Trophoblast cell (in vitro differentiated cells and primary cell): Measurements from ENCODE around the gene ZNF692.
A peak's percentile ranks its signal among the peaks of the same experiment; 100 is the strongest.

Experiments
- DNase-seq, 2 donors: peaks; one replicate each; pipeline ENCODE4 v3.0.0-alpha.2; 2016
- H2AFZ ChIP-seq: 2 replicates; pipeline ENCODE4 v1.6.1; 2013; ENCODE audit warnings: low read length, moderate library complexity, mild to moderate bottlenecking; ENCODE audit not compliant: insufficient read depth, poor library complexity
- H2AK5ac ChIP-seq: 2 replicates; pipeline ENCODE4 v1.6.1; 2013; ENCODE audit warnings: mild to moderate bottlenecking, low read length
- H2BK120ac ChIP-seq: 2 replicates; pipeline ENCODE4 v1.6.1; 2013; ENCODE audit warnings: low read length, mild to moderate bottlenecking, moderate library complexity; ENCODE audit not compliant: insufficient read depth, poor library complexity
- H2BK12ac ChIP-seq: 2 replicates; pipeline ENCODE4 v1.6.1; 2013; ENCODE audit warnings: mild to moderate bottlenecking, low read length, moderate library complexity
- H2BK5ac ChIP-seq: 2 replicates; pipeline ENCODE4 v1.6.1; 2013; ENCODE audit warnings: low read length, low read depth, moderate library complexity, mild to moderate bottlenecking; ENCODE audit not compliant: poor library complexity
- H3K14ac ChIP-seq: 2 replicates; pipeline ENCODE4 v1.6.1; 2013; ENCODE audit warnings: mild to moderate bottlenecking, low read length
- H3K18ac ChIP-seq: 2 replicates; pipeline ENCODE4 v1.6.1; 2013; ENCODE audit warnings: mild to moderate bottlenecking, low read length
- H3K23ac ChIP-seq: 2 replicates; pipeline ENCODE4 v1.6.1; 2013; ENCODE audit warnings: low read length
- H3K27ac ChIP-seq: 2 replicates; pipeline ENCODE4 v1.5.1; 2013; ENCODE audit warnings: low read depth, mild to moderate bottlenecking, inconsistent platforms, low read length, moderate library complexity
- H3K27me3 ChIP-seq: 2 replicates; pipeline ENCODE4 v1.6.1; 2013; ENCODE audit warnings: inconsistent platforms, mild to moderate bottlenecking, low read length, moderate library complexity; ENCODE audit not compliant: insufficient read depth
- H3K36me3 ChIP-seq, 2 experiments: 1 replicate in 1 of 2; 2 replicates in 1 of 2; pipeline ENCODE4 v1.6.1; 2013; ENCODE audit warnings: low read length in 2 of 2, mild to moderate bottlenecking in 2 of 2, moderate library complexity in 1 of 2; ENCODE audit not compliant: insufficient read depth in 2 of 2, control insufficient read depth in 1 of 2
- H3K4ac ChIP-seq: 2 replicates; pipeline ENCODE4 v1.6.1; 2013; ENCODE audit warnings: low read depth, mild to moderate bottlenecking, low read length, moderate library complexity
- H3K4me1 ChIP-seq, 2 experiments: 1 replicate in 1 of 2; 2 replicates in 1 of 2; pipeline ENCODE4 v1.6.1; 2013; ENCODE audit warnings: low read length in 2 of 2, mild to moderate bottlenecking in 2 of 2, moderate library complexity in 1 of 2; ENCODE audit not compliant: insufficient read depth in 2 of 2, control insufficient read depth in 1 of 2
- H3K4me2 ChIP-seq: 2 replicates; pipeline ENCODE4 v1.6.1; 2013; ENCODE audit warnings: inconsistent platforms, mild to moderate bottlenecking, low read length, moderate library complexity
- H3K4me3 ChIP-seq: 2 replicates; pipeline ENCODE4 v1.5.1; 2013; ENCODE audit warnings: mild to moderate bottlenecking, low read depth, low read length, inconsistent platforms
- H3K79me1 ChIP-seq: one replicate; pipeline ENCODE4 v1.6.1; 2013; ENCODE audit warnings: low read length
- H3K79me2 ChIP-seq: 2 replicates; pipeline ENCODE4 v1.6.1; 2013; ENCODE audit warnings: low read length, mild to moderate bottlenecking; ENCODE audit not compliant: control insufficient read depth, insufficient read depth, poor library complexity
- H3K9ac ChIP-seq: 2 replicates; pipeline ENCODE4 v1.6.1; 2013; ENCODE audit warnings: mild to moderate bottlenecking, low read length
- H3K9me3 ChIP-seq: 2 replicates; pipeline ENCODE4 v1.6.1; 2013; ENCODE audit warnings: low read depth, mild to moderate bottlenecking, control low read depth, inconsistent platforms, low read length; ENCODE audit not compliant: insufficient read depth
- H4K12ac ChIP-seq: 2 replicates; pipeline ENCODE4 v1.6.1; 2013; ENCODE audit warnings: low read depth, mild to moderate bottlenecking, low read length, moderate library complexity
- H4K8ac ChIP-seq: 2 replicates; pipeline ENCODE4 v1.6.1; 2013; ENCODE audit warnings: low read depth, mild to moderate bottlenecking, low read length, moderate library complexity
- H4K91ac ChIP-seq: one replicate; pipeline ENCODE4 v1.6.1; 2013; ENCODE audit warnings: low read depth, mild to moderate bottlenecking, low read length, moderate library complexity
- WGBS: extraction: QIAGEN DNeasy Blood & Tissue Kit; methylation state at CpG from one replicate; pipeline ENCODE4 v1.1.7; 2013; ENCODE audit warnings: missing lambda C conversion rate; ENCODE audit not compliant: insufficient read length, insufficient coverage; ENCODE audit errors: extremely low coverage; 5-methylcytosine and 5-hydroxymethylcytosine counted together

The ZNF692 gene

DNA sequence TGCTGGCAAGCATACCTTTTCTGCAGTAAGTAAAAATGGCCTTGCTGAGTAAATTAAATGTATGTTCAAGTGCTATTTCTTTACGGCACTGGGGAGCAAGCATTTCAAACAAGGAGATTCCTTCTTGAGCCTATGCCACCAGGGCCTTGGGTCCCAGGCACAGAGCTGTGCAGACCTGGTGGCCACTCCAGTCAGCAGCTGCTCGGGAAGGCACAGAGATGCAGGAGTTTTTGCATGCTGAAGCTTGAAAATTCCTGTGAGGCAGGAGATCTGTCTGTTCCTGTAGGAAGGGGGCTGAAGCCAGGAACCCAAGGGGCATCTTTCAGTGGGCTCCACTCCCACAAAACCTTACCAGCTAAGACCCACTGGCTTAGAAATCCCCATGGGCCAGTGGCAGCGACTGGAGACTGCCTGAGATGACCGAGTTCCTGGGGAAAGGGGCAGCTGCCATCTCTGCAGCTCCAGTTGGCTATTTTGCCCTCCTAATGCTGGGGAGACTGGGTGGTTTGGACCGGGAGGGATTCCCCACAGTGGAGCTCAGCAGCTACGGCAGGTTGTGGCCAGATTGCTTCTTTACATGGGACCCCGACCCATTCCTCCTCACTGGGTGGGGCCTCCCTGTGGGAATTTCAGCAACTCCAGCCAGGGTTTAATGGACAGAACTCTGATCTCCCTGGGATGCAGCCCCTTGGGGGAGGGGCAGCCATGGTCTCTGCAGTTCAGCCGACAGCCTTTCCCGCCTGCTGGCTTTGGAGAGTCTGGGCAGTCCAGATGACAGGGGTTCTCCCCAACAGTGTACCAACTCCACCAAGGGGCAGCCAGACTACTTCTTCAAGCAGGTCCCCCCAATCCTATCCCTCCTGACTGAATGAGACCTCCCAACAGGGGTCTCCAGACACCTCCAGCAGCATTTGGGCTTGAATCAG lies 38.8 kb upstream of the ZNF692 start:
- no peak overlapping the region for H3K23ac ChIP-seq

GRCh38 chr1:248894837-248895236 lies 36.0 kb upstream of the ZNF692 start:
- Histone ChIP-seq H3K4me3 (no peak overlapping the region), H2BK12ac (no peak overlapping the region), H3K79me1 (no peaks in the 10 kb centered on the region), H3K27ac (no peak overlapping the region), H4K12ac (no peak overlapping the region), H3K4me1 (no peaks in the 10 kb centered on the region), H2BK120ac (no peak overlapping the region), H3K9me3 (peaks cover 2% of the 10 kb centered on the region), H3K27me3 (no peaks in the 10 kb centered on the region), H3K79me2 (no peaks in the 10 kb centered on the region), H2AK5ac (no peak overlapping the region), H4K8ac (no peak overlapping the region), H3K4me2 (no peak overlapping the region), H4K91ac (no peak overlapping the region), H3K14ac (no peak overlapping the region), H3K4ac (no peak overlapping the region), H3K36me3 (no peaks in the 10 kb centered on the region), H2BK5ac (no peak overlapping the region), H3K18ac (no peak overlapping the region), H3K23ac (no peak overlapping the region), H2AFZ (no peak overlapping the region), H3K9ac (no peak overlapping the region)
- DNase-seq = no peak

More for the DNA sequence above, 38.8 kb upstream of the ZNF692 start:
- no peaks in the 10 kb centered on the region for H3K36me3 ChIP-seq
- no peak overlapping the region for H4K12ac ChIP-seq
- no peaks in the 10 kb centered on the region for H3K4me1 ChIP-seq
- H3K14ac ChIP-seq = peak overlapping the region; percentile 21
- H2BK120ac ChIP-seq = no peak overlapping the region
- WGBS = no CpG with 5 or more reads among the region's 9 CpGs
- DNase-seq = no peak
- H3K27me3 ChIP-seq = no peaks in the 10 kb centered on the region
- no peak overlapping the region for H3K4ac ChIP-seq
- H2AFZ ChIP-seq = no peak overlapping the region
- H3K9me3 ChIP-seq = no peaks in the 10 kb centered on the region
- H4K91ac ChIP-seq = no peak overlapping the region
- no peak overlapping the region for H3K4me2 ChIP-seq
- no peak overlapping the region for H3K27ac ChIP-seq
- no peak overlapping the region for H3K9ac ChIP-seq
- no peak overlapping the region for H4K8ac ChIP-seq
- no peak overlapping the region for H2BK5ac ChIP-seq
- no peak overlapping the region for H3K4me3 ChIP-seq
- H3K79me1 ChIP-seq = no peaks in the 10 kb centered on the region
- peak overlapping the region; percentile 7 for H2AK5ac ChIP-seq
- H3K18ac ChIP-seq = no peak overlapping the region
- no peak overlapping the region for H2BK12ac ChIP-seq
- no peaks in the 10 kb centered on the region for H3K79me2 ChIP-seq

- Histone ChIP-seq H3K18ac (no peak overlapping the region), H3K4me2 (no peak overlapping the region), H2AK5ac (no peak overlapping the region), H3K27me3 (no peaks in the 10 kb centered on the region), H3K9me3 (peaks cover 2% of the 10 kb centered on the region), H3K23ac (no peak overlapping the region), H3K79me2 (no peaks in the 10 kb centered on the region), H3K27ac (no peak overlapping the region), H2BK120ac (no peak overlapping the region), H4K8ac (no peak overlapping the region), H4K12ac (no peak overlapping the region), H4K91ac (no peak overlapping the region), H2AFZ (no peak overlapping the region), H3K14ac (no peak overlapping the region), H3K4ac (no peak overlapping the region), H2BK5ac (no peak overlapping the region), H2BK12ac (no peak overlapping the region), H3K9ac (no peak overlapping the region), H3K4me3 (no peak overlapping the region), H3K36me3 (no peaks in the 10 kb centered on the region), H3K4me1 (no peaks in the 10 kb centered on the region), H3K79me1 (no peaks in the 10 kb centered on the region)
- no CpG with 5 or more reads among the region's 1 CpG for WGBS
- DNase-seq = no peak
These were observed 33.7 kb upstream of the ZNF692 start for GRCh38 chr1:248892590-248892989.

GRCh38 chr1:248891758-248892157 lies 32.9 kb upstream of the ZNF692 start:
- Histone ChIP-seq H3K9me3 (peaks cover 2% of the 10 kb centered on the region), H3K9ac (no peak overlapping the region), H4K91ac (no peak overlapping the region), H3K4ac (no peak overlapping the region), H3K27me3 (no peaks in the 10 kb centered on the region), H3K27ac (no peak overlapping the region), H3K14ac (no peak overlapping the region), H3K4me2 (no peak overlapping the region), H3K18ac (no peak overlapping the region), H3K36me3 (no peaks in the 10 kb centered on the region), H3K23ac (no peak overlapping the region), H3K79me2 (no peaks in the 10 kb centered on the region), H4K12ac (no peak overlapping the region), H2AFZ (no peak overlapping the region), H2AK5ac (no peak overlapping the region), H3K4me3 (no peak overlapping the region), H3K79me1 (no peaks in the 10 kb centered on the region), H4K8ac (no peak overlapping the region), H2BK120ac (no peak overlapping the region), H3K4me1 (no peaks in the 10 kb centered on the region), H2BK12ac (no peak overlapping the region), H2BK5ac (no peak overlapping the region)
- WGBS = no CpG with 5 or more reads among the region's 2 CpGs
- no peak for DNase-seq
